ENCODE measurements around the gene TRPM4.
"Not testable (repeated sequence)": the region's sequence is repeated elsewhere in the genome, so short reads cannot be mapped to it uniquely, and the experiment has no call there.

The TRPM4 gene

GRCh38 chr19:49157445-49158224, at the start of gene TRPM4:
Gene TRPM4, plus strand, starts transcription at chr19:49157792. Its CDS starts 75 bp downstream, at chr19:49157867.
- DNase-seq: peak; percentile 75

- DNase-seq: no peak
Observed at GRCh38 chr19:49109051-49109450, 48.5 kb upstream of the TRPM4 start.

GRCh38 chr19:49109569-49110233, 47.9 kb upstream of the TRPM4 start:
- no peak for DNase-seq

GRCh38 chr19:49110567-49110966, 47.0 kb upstream of the TRPM4 start:
- no peak for DNase-seq

- DNase-seq: no peak
Observed at GRCh38 chr19:49111218-49111998, 46.2 kb upstream of the TRPM4 start.

GRCh38 chr19:49113762-49114629, 43.6 kb upstream of the TRPM4 start, which contains the start of gene LIN7B:
Gene LIN7B, plus strand, starts transcription at chr19:49114370. Its CDS starts 35 bp downstream, at chr19:49114405.
- DNase-seq: peak; percentile 81

- peak; percentile 68 for DNase-seq
Observed at GRCh38 chr19:49114630-49115363, 42.8 kb upstream of the TRPM4 start.

- peak; percentile 63 for DNase-seq
Observed at GRCh38 chr19:49116544-49116943, 41.0 kb upstream of the TRPM4 start.

GRCh38 chr19:49117677-49118564, 39.7 kb upstream of the TRPM4 start:
- no peak for DNase-seq

GRCh38 chr19:49118565-49119410, 38.8 kb upstream of the TRPM4 start, which contains the start of gene C19orf73:
Gene C19orf73, minus strand, starts transcription at chr19:49119143. Its CDS starts 121 bp downstream, at chr19:49119022.
- DNase-seq: peak; percentile 91

GRCh38 chr19:49119411-49120324, 37.9 kb upstream of the TRPM4 start, which contains the start of gene PPFIA3:
Gene PPFIA3, plus strand, starts transcription at chr19:49119544. Its CDS starts 8,330 bp downstream, at chr19:49127874.
- no peak for DNase-seq

GRCh38 chr19:49120325-49120683, 37.3 kb upstream of the TRPM4 start:
- no peak for DNase-seq

- no peak for DNase-seq
Observed at GRCh38 chr19:49120868-49121267, 36.7 kb upstream of the TRPM4 start.

GRCh38 chr19:49121841-49122240, 35.8 kb upstream of the TRPM4 start:
- DNase-seq: not testable (repeated sequence)

- DNase-seq: not testable (repeated sequence)
Observed at GRCh38 chr19:49123285-49123684, 34.3 kb upstream of the TRPM4 start.

GRCh38 chr19:49125025-49125731, 32.4 kb upstream of the TRPM4 start:
- no peak for DNase-seq

- DNase-seq: no peak
Observed at GRCh38 chr19:49126575-49126974, 31.0 kb upstream of the TRPM4 start.

- not testable (repeated sequence) for DNase-seq
Observed at GRCh38 chr19:49127225-49127624, 30.4 kb upstream of the TRPM4 start.
